ENCODE results near the gene CLEC4A. TPM values are rescaled to one million over a fixed set of nuclear protein-coding genes. Genes with fewer than 3 reads are reported as not detected.

The CLEC4A gene
- total and polyA plus RNA-seq, 2 experiments from 2014 or later: 0.48 TPM; not detected in 1

- no peak for TF ChIP-seq REST (IDR thresholded peaks at IDR 0.05; ENCODE audit: unreplicated experiment)
- TF ChIP-seq CTCF (conservative IDR thresholded peaks at IDR 0.05; ENCODE audit: low read depth in 2 of 2): no peak
- TF ChIP-seq, protein P1, sequence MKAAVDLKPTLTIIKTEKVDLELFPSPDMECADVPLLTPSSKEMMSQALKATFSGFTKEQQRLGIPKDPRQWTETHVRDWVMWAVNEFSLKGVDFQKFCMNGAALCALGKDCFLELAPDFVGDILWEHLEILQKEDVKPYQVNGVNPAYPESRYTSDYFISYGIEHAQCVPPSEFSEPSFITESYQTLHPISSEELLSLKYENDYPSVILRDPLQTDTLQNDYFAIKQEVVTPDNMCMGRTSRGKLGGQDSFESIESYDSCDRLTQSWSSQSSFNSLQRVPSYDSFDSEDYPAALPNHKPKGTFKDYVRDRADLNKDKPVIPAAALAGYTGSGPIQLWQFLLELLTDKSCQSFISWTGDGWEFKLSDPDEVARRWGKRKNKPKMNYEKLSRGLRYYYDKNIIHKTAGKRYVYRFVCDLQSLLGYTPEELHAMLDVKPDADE (IDR thresholded peaks at IDR 0.05): no peak
- TF ChIP-seq ZNF114 (CRISPR knock-in tag; IDR thresholded peaks at IDR 0.05): no peak
- TF ChIP-seq POLR2AphosphoS5 (IDR thresholded peaks at IDR 0.05; ENCODE audit: low read depth): no peak
- TF ChIP-seq JUNB (IDR thresholded peaks at IDR 0.05; ENCODE audit: unreplicated experiment): no peak
- no peak for TF ChIP-seq CREB1 (CRISPR knock-in tag; IDR thresholded peaks at IDR 0.05; ENCODE audit: low read depth)
- no peak for TF ChIP-seq EZH2 (IDR thresholded peaks at IDR 0.05; ENCODE audit: low read depth, unreplicated experiment)
Observed at GRCh38 chr12:8076366-8076765, 47.1 kb upstream of the CLEC4A start (continued).

DNA sequence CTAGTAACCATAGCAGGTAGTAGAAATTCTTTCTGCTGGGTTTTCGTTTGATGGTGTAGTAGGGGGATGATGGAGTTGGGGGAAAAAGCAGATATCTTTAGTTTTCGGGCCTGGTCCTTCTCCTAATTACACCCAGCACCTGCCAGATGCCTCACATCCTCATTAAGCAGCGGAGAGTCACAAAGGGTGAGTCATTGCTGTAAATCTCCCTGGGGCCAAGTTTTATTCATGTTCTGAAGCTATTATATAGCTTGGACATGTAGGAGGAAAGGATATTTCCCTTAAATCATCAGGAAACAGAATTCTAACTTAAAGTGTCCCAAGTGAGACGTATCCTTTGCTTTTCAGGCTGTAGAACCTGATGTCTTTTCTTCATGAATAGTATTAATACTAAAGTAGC, 46.2 kb upstream of the CLEC4A start:
- no peak overlapping the region for H2AFZ ChIP-seq
- H3K4me2 ChIP-seq: no peak overlapping the region
- no peaks in the 10 kb centered on the region for H3F3A ChIP-seq (replicated peaks; ENCODE audit: low read depth)
- DNase-seq (ENCODE audit: low spot score) (no peak), ATAC-seq (no peak)
- no peaks in the 10 kb centered on the region for H3K27me3 ChIP-seq (ENCODE audit: insufficient read depth)
- H3K4me1 ChIP-seq (ENCODE audit: insufficient read depth): 0 out of 2 replicates have a peak, but pooled peaks cover 10% of the 10 kb centered on the region
- H3K79me2 ChIP-seq (replicated peaks; ENCODE audit: insufficient read depth): no peaks in the 10 kb centered on the region
- no peak overlapping the region for H3K4me3 Mint-ChIP-seq
- peaks cover 2% of the 10 kb centered on the region for H3K27me3 Mint-ChIP-seq (ENCODE audit: insufficient read depth, low read depth, poor library complexity)
- H3K36me3 ChIP-seq (ENCODE audit: insufficient read depth): no peaks in the 10 kb centered on the region
- H3K4me1 Mint-ChIP-seq: peaks cover 12% of the 10 kb centered on the region
- no peak overlapping the region for H3K27ac ChIP-seq (ENCODE audit: low read depth)
- no peaks in the 10 kb centered on the region for H3K9me2 ChIP-seq (ENCODE audit: insufficient read depth)
- no peaks in the 10 kb centered on the region for H4K20me1 ChIP-seq (replicated peaks; ENCODE audit: insufficient read depth)
- no peaks in the 10 kb centered on the region for H3K36me3 Mint-ChIP-seq (ENCODE audit: low read depth)
- no peak overlapping the region for H3K4me3 ChIP-seq
- H3K9me3 Mint-ChIP-seq: no peaks in the 10 kb centered on the region
- no peak overlapping the region for H3K27ac Mint-ChIP-seq
- TF ChIP-seq EZH2phosphoT487 (IDR thresholded peaks at IDR 0.05; ENCODE audit: unreplicated experiment): no peak
- TF ChIP-seq CTCF (conservative IDR thresholded peaks at IDR 0.05; ENCODE audit: low read depth in 2 of 2): no peak
- TF ChIP-seq, protein P2, sequence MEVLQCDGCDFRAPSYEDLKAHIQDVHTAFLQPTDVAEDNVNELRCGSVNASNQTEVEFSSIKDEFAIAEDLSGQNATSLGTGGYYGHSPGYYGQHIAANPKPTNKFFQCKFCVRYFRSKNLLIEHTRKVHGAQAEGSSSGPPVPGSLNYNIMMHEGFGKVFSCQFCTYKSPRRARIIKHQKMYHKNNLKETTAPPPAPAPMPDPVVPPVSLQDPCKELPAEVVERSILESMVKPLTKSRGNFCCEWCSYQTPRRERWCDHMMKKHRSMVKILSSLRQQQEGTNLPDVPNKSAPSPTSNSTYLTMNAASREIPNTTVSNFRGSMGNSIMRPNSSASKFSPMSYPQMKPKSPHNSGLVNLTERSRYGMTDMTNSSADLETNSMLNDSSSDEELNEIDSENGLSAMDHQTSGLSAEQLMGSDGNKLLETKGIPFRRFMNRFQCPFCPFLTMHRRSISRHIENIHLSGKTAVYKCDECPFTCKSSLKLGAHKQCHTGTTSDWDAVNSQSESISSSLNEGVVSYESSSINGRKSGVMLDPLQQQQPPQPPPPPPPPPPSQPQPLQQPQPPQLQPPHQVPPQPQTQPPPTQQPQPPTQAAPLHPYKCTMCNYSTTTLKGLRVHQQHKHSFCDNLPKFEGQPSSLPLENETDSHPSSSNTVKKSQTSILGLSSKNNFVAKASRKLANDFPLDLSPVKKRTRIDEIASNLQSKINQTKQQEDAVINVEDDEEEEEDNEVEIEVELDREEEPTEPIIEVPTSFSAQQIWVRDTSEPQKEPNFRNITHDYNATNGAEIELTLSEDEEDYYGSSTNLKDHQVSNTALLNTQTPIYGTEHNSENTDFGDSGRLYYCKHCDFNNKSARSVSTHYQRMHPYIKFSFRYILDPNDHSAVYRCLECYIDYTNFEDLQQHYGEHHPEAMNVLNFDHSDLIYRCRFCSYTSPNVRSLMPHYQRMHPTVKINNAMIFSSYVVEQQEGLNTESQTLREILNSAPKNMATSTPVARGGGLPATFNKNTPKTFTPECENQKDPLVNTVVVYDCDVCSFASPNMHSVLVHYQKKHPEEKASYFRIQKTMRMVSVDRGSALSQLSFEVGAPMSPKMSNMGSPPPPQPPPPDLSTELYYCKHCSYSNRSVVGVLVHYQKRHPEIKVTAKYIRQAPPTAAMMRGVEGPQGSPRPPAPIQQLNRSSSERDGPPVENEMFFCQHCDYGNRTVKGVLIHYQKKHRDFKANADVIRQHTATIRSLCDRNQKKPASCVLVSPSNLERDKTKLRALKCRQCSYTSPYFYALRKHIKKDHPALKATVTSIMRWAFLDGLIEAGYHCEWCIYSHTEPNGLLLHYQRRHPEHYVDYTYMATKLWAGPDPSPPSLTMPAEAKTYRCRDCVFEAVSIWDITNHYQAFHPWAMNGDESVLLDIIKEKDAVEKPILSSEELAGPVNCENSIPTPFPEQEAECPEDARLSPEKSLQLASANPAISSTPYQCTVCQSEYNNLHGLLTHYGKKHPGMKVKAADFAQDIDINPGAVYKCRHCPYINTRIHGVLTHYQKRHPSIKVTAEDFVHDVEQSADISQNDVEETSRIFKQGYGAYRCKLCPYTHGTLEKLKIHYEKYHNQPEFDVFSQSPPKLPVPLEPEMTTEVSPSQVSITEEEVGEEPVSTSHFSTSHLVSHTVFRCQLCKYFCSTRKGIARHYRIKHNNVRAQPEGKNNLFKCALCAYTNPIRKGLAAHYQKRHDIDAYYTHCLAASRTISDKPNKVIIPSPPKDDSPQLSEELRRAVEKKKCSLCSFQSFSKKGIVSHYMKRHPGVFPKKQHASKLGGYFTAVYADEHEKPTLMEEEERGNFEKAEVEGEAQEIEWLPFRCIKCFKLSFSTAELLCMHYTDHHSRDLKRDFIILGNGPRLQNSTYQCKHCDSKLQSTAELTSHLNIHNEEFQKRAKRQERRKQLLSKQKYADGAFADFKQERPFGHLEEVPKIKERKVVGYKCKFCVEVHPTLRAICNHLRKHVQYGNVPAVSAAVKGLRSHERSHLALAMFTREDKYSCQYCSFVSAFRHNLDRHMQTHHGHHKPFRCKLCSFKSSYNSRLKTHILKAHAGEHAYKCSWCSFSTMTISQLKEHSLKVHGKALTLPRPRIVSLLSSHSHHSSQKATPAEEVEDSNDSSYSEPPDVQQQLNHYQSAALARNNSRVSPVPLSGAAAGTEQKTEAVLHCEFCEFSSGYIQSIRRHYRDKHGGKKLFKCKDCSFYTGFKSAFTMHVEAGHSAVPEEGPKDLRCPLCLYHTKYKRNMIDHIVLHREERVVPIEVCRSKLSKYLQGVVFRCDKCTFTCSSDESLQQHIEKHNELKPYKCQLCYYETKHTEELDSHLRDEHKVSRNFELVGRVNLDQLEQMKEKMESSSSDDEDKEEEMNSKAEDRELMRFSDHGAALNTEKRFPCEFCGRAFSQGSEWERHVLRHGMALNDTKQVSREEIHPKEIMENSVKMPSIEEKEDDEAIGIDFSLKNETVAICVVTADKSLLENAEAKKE (CRISPR knock-in tag; IDR thresholded peaks at IDR 0.05): no peak
- TF ChIP-seq CREB1 (CRISPR knock-in tag; IDR thresholded peaks at IDR 0.05; ENCODE audit: low read depth): no peak

All from GM23338 (cell line).